HL-60 (cell line): ENCODE data around the gene ST8SIA4.

Source experiments
- DNase-seq, 2 experiments: peaks; one replicate each; pipeline ENCODE4 v3.0.0-alpha.2; 2010 to 2020; ENCODE audit warnings: low read depth in 1 of 2, low spot score in 1 of 2
- H3K27ac ChIP-seq: fragments of 250-450 bp; sonication (Bioruptor Pico); replicated peaks from 2 replicates; pipeline ENCODE4 v1.5.1; 2020; ENCODE audit warnings: mild to moderate bottlenecking, moderate library complexity
- H3K27me3 ChIP-seq: fragments of 250-450 bp; sonication (Bioruptor Pico); 2 replicates; pipeline ENCODE4 v1.5.1; 2021; ENCODE audit warnings: mild to moderate bottlenecking, moderate library complexity; ENCODE audit not compliant: insufficient read depth, poor library complexity, severe bottlenecking
- H3K4me3 ChIP-seq: replicated peaks from 2 replicates; pipeline ENCODE4 v1.5.1; 2011; ENCODE audit warnings: mild to moderate bottlenecking, control low read depth, low read length; ENCODE audit not compliant: insufficient read depth
- GABPA ChIP-seq: IDR thresholded peaks from 2 replicates; pipeline ENCODE4 v1.6.1; 2012; ENCODE audit warnings: low read depth
- POLR2AphosphoS5 ChIP-seq: IDR thresholded peaks from 2 replicates; pipeline ENCODE4 v1.6.1; 2012; ENCODE audit warnings: low read depth
- SPI1 ChIP-seq: IDR thresholded peaks from 2 replicates; pipeline ENCODE4 v1.6.1; 2012; ENCODE audit warnings: low read depth, mild to moderate bottlenecking, borderline replicate concordance
- TF ChIP-seq, protein P1 (sequence below): IDR thresholded peaks from 2 replicates; pipeline ENCODE4 v1.6.1; 2012; ENCODE audit warnings: low read depth; ENCODE audit not compliant: insufficient replicate concordance
- TF ChIP-seq, protein P2 (sequence below): IDR thresholded peaks from one replicate; pipeline ENCODE4 v1.5.1; 2011; ENCODE audit warnings: low read length, control low read depth, inconsistent platforms; ENCODE audit not compliant: insufficient read depth

The ST8SIA4 gene

DNA sequence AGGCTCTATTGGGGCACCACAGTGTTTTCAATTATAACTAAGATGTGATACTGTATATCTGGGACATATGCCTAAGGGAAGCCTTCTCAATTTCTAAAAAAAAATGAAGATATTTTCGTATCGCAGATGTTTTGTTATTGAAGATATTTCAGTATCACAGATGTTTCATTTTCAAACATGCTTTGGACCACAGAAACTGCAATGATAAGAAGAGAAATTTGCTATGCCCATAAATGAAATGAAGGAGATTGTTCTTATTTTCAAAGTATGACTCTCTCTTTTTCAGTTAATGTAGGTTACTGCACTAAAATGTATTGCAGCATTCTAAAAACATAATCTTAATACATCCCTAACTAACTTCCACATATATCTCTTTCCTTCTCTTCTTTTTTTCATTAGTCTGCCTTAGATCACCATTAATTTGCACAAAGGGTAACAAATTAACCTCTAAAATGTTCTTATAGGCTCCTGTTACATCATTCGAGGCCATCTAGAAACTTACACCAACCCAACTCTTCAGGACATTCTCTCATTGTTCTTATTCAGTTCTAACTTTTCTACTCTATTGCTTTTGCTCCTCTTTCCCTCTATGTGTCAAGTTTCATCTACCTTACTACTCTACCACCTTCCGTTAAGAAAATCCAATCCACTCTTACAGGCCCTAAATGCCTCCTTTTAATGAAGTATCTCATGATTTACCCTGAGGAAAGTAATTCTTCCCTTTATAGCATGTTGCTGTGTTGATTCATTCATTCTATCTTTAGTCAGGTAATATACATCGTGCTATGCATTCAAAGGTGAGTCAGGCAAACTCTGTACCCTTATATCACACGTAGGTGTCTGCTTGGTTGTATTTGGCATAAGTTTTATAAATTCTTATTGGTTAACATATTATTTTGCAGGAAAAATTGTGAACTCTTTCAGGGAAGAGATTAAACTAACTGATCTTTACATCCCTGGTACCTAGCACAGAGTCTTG is 70.5 kb downstream of the ST8SIA4 start:
- Histone ChIP-seq H3K27me3 (no peaks in the 10 kb centered on the region), H3K27ac (no peak overlapping the region), H3K4me3 (no peak overlapping the region)
- TF ChIP-seq POLR2AphosphoS5, result no peak
- TF ChIP-seq SPI1, result no peak
- TF ChIP-seq GABPA, result no peak
- TF ChIP-seq, protein P1, sequence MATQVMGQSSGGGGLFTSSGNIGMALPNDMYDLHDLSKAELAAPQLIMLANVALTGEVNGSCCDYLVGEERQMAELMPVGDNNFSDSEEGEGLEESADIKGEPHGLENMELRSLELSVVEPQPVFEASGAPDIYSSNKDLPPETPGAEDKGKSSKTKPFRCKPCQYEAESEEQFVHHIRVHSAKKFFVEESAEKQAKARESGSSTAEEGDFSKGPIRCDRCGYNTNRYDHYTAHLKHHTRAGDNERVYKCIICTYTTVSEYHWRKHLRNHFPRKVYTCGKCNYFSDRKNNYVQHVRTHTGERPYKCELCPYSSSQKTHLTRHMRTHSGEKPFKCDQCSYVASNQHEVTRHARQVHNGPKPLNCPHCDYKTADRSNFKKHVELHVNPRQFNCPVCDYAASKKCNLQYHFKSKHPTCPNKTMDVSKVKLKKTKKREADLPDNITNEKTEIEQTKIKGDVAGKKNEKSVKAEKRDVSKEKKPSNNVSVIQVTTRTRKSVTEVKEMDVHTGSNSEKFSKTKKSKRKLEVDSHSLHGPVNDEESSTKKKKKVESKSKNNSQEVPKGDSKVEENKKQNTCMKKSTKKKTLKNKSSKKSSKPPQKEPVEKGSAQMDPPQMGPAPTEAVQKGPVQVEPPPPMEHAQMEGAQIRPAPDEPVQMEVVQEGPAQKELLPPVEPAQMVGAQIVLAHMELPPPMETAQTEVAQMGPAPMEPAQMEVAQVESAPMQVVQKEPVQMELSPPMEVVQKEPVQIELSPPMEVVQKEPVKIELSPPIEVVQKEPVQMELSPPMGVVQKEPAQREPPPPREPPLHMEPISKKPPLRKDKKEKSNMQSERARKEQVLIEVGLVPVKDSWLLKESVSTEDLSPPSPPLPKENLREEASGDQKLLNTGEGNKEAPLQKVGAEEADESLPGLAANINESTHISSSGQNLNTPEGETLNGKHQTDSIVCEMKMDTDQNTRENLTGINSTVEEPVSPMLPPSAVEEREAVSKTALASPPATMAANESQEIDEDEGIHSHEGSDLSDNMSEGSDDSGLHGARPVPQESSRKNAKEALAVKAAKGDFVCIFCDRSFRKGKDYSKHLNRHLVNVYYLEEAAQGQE, result no peak
- TF ChIP-seq, protein P2, sequence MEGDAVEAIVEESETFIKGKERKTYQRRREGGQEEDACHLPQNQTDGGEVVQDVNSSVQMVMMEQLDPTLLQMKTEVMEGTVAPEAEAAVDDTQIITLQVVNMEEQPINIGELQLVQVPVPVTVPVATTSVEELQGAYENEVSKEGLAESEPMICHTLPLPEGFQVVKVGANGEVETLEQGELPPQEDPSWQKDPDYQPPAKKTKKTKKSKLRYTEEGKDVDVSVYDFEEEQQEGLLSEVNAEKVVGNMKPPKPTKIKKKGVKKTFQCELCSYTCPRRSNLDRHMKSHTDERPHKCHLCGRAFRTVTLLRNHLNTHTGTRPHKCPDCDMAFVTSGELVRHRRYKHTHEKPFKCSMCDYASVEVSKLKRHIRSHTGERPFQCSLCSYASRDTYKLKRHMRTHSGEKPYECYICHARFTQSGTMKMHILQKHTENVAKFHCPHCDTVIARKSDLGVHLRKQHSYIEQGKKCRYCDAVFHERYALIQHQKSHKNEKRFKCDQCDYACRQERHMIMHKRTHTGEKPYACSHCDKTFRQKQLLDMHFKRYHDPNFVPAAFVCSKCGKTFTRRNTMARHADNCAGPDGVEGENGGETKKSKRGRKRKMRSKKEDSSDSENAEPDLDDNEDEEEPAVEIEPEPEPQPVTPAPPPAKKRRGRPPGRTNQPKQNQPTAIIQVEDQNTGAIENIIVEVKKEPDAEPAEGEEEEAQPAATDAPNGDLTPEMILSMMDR, result no peak
- DNase-seq, result no peak

DNA sequence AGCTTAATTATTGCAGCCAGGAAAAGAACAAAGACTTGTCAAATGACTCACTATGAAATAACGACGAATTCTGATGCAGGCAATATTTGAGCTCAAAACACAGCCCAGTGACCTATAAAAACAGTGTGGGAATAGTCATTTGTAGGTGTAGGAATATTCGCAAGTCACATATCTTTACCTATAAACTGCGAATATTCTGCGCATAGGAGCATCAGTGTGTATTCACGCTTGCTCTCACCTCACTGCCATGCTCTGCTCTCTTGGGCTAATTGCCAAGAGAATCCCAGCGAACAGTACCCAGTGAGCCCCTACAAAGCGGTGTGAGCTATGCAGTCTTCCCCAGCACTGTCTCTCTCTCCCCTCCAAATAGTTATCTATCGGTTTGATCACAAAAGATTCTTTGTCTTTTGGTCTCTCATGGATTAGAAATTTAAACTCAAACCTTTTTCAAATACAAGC is 74.2 kb downstream of the ST8SIA4 start:
- Histone ChIP-seq H3K27me3 (no peaks in the 10 kb centered on the region), H3K27ac (no peak overlapping the region), H3K4me3 (no peak overlapping the region)
- TF ChIP-seq, protein P1, result no peak
- TF ChIP-seq GABPA (no peak), SPI1 (no peak), POLR2AphosphoS5 (no peak)
- TF ChIP-seq, protein P2, result no peak
- DNase-seq, result no peak

DNA sequence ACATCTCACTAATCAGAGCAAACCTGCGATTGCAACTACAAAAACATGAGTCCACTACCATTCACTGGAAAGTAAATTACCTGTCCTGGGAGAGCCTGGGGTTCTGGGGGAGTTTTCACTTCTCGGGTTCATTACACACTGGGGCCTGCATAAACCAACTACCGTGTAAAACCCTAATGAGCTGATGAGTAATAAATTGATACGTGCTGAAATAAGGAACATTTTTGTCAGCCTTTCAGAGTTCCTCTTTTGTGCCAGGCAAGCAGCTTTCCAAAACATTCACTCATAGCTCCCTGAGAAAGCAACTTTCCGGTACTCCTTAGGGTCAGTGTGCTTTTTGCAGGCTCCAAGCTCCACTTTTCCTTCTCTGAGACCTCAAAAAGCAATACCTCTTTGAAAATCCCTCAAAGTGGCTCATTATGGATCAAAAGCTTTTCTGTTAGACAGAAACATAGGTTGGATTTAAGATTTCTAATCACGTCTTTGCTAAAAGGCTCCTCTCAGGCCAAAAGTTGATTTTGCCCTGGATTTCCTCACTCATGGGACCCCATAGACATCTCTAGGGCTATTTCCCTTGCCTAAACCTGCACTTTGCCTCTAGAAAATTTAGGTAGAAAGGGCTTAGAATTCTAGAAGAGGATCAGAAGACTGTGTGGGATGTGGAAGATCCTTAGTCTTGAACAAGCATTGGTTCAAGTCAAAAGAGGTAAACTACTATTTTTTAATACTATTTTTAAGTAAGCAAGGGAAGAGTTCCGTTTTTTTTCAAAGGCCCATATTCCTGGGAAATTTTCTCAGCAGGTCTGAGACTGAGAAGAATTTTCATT is 74.8 kb downstream of the ST8SIA4 start:
- Histone ChIP-seq H3K4me3 (no peak overlapping the region), H3K27ac (no peak overlapping the region), H3K27me3 (no peaks in the 10 kb centered on the region)
- no peak for DNase-seq
- TF ChIP-seq SPI1, result peak; percentile 73; the same call in 1 of the 2 replicates
- TF ChIP-seq GABPA, result no peak
- TF ChIP-seq, protein P1, result no peak
- no peak for TF ChIP-seq POLR2AphosphoS5
- TF ChIP-seq, protein P2, result no peak
